NT2/D1 (cell line): ENCODE measurements around the gene PARD3.

ENCODE experiments used
- SUZ12 ChIP-seq: IDR thresholded peaks from 2 replicates; pipeline ENCODE4 v1.6.1; 2011; ENCODE audit not compliant: insufficient read length, insufficient read depth; ENCODE audit errors: extremely low read depth
- YY1 ChIP-seq: IDR thresholded peaks from 2 replicates; pipeline ENCODE4 v1.6.1; 2011; ENCODE audit not compliant: insufficient read length, insufficient read depth
- ZNF274 ChIP-seq: IDR thresholded peaks from 2 replicates; pipeline ENCODE4 v1.6.1; 2011; ENCODE audit warnings: mild to moderate bottlenecking, low read depth, low read length

- TF ChIP-seq SUZ12 (no peak), ZNF274 (no peak), YY1 (no peak)
Observed at GRCh38 chr10:34316154-34316553, 498.9 kb downstream of the PARD3 start.
